Peyer's patch (tissue), 4 donors: ENCODE measurements around the gene FAM117A. TPM values are rescaled to one million over a fixed set of nuclear protein-coding genes. Genes with fewer than 3 reads are reported as not detected.
"Not testable (repeated sequence)": the region's sequence is repeated elsewhere in the genome, so short reads cannot be mapped to it uniquely, and the experiment has no call there.

Experiments used
- DNase-seq, 3 donors: peaks; one replicate each; pipeline ENCODE4 v3.0.0-alpha.2; 2017 to 2019
- H3K27ac ChIP-seq, 4 donors: fragments of 200-600 bp; sonication (generic); one replicate each; pipeline ENCODE4 v1.5.1; 2016 to 2019
- H3K27me3 ChIP-seq, 2 donors: fragments of 200-600 bp; sonication (generic); one replicate each; pipeline ENCODE4 v1.5.1; 2019
- H3K36me3 ChIP-seq, 3 donors: fragments of 200-600 bp; sonication (generic); one replicate each; pipeline ENCODE4 v1.5.1; 2016 to 2019
- H3K4me1 ChIP-seq, 4 donors: fragments of 200-600 bp; sonication (generic); one replicate each; pipeline ENCODE4 v1.5.1; 2016 to 2019
- H3K4me3 ChIP-seq, 4 donors: fragments of 200-600 bp; sonication (generic); 1 replicate in 3 of 4; 2 replicates in 1 of 4; pipeline ENCODE4 v1.5.1; 2016 to 2019; ENCODE audit warnings: mild to moderate bottlenecking in 1 of 4
- H3K9me3 ChIP-seq, 4 donors: fragments of 200-600 bp; sonication (generic); one replicate each; pipeline ENCODE4 v1.5.1; 2016 to 2019; ENCODE audit warnings: mild to moderate bottlenecking in 1 of 4
- POLR2A ChIP-seq, 2 donors: fragments of 450-650 bp; IDR thresholded peaks; one replicate each; pipeline ENCODE4 v1.5.1; 2017; ENCODE audit warnings: antibody characterized with exemption in 2 of 2, mild to moderate bottlenecking in 2 of 2, moderate library complexity in 2 of 2
- total RNA-seq, 4 donors: library from RNA; depleted of rRNA; stranded (reverse); fragments of >200 nt; gene quantifications; one replicate each; pipeline ENCODE4 v1.1.0, GENCODE V29; 2016
- TF ChIP-seq, protein P1 (sequence below), 6 experiments: fragments of 450-650 bp in 4 of 6; fragments of 200-600 bp in 2 of 6; sonication (generic) in 1 of 6; IDR thresholded peaks; one replicate each; pipeline ENCODE4 v1.5.1; 2017 to 2019; ENCODE audit warnings: antibody characterized with exemption in 6 of 6, mild to moderate bottlenecking in 3 of 6, moderate library complexity in 1 of 6

FAM117A gene
- total RNA-seq, 4 donors from 2014 or later, result 6.5 to 16.5 (median 9.4) TPM

DNA sequence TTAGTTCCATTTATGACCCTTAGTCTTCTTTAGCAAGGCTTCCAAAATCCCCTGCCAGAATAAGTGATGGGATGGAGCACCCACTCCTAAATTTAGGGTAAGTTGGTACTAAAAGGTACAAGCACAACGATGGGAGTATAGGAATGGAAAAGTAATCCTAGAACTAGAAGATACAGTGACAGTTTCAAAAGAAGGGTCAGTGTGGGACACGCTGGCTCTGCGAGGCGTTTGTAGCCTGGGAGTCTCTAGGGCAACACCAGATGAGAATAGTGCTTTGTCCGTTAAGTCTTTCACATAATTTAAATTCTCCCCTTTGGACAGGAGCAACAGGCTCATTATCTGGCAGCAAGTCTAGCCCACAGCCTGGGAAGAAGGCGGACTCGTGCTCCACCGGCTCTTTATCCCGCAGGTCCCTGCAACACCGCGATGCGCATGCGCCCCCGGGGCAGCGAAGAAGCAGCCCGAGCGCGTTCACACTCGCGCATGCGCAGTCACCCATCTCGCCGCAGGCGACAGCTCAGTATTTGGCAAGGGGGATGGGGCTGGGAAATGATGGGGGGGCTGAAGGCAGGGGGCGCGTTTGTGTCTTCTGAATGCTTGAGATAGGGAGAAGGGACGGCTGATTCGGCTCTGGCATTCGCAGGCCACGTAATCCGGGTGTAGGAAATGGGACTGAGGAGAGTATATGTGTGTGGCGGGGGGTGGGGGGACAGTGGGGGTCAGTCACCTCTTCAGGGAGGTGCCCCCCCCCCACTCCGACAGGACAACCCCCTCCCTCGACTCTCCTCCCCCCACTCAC, 86.6 kb downstream of the FAM117A start:
- TF ChIP-seq, protein P1, sequence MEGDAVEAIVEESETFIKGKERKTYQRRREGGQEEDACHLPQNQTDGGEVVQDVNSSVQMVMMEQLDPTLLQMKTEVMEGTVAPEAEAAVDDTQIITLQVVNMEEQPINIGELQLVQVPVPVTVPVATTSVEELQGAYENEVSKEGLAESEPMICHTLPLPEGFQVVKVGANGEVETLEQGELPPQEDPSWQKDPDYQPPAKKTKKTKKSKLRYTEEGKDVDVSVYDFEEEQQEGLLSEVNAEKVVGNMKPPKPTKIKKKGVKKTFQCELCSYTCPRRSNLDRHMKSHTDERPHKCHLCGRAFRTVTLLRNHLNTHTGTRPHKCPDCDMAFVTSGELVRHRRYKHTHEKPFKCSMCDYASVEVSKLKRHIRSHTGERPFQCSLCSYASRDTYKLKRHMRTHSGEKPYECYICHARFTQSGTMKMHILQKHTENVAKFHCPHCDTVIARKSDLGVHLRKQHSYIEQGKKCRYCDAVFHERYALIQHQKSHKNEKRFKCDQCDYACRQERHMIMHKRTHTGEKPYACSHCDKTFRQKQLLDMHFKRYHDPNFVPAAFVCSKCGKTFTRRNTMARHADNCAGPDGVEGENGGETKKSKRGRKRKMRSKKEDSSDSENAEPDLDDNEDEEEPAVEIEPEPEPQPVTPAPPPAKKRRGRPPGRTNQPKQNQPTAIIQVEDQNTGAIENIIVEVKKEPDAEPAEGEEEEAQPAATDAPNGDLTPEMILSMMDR (IDR thresholded peaks at IDR 0.05), result no peak
- no peak for TF ChIP-seq POLR2A (IDR thresholded peaks at IDR 0.05)
- peaks cover 0 to 38% (median 12%) of the 10 kb centered on the region in 4 donors for H3K4me1 ChIP-seq
- DNase-seq, result peak; percentile 94 to 98 (median 97)
- peak overlapping the region; percentile 88 to 100 (median 98) for H3K27ac ChIP-seq
- H3K9me3 ChIP-seq, result no peaks in the 10 kb centered on the region
- peaks cover 0 to 14% (median 0%) of the 10 kb centered on the region in 3 donors for H3K36me3 ChIP-seq
- peak overlapping the region; percentile 50 to 90 (median 70) for H3K4me3 ChIP-seq
- no peaks in the 10 kb centered on the region for H3K27me3 ChIP-seq

DNA sequence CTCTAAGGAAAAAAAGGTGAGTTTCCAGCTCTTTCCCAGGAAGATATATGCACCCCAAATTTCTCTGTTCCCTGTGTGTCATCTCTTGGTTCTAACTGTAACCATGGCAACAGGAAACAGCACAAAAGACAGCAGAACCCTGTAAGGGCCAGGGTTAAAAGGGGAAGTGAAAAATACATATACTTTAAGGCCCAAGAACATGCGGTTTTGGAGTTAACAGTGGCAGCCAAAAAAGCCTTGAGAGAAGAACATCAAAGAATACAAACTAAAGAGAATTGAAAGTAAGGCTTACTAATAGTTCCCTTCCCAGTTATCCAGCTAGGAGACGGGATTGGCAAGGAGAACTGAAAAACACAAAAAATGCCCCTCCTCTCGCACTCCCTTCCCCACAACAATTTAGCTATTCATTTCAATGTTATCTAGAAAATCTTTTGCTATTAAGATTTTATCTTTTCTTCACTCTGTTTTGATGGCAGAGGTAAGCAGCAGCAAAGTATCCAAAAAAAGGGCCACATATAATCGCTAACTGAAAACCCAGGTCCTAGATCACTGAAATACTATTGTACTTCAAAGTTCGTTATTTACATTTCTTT, 87.6 kb downstream of the FAM117A start:
- DNase-seq, result peak in 1 of 3 donors; percentile 54
- Histone ChIP-seq H3K36me3 (peaks cover 0 to 14% (median 0%) of the 10 kb centered on the region in 3 donors), H3K4me3 (peak overlapping the region; percentile 50 to 90 (median 70)), H3K27me3 (no peaks in the 10 kb centered on the region), H3K9me3 (no peaks in the 10 kb centered on the region), H3K27ac (peak overlapping the region; percentile 88 to 100 (median 98)), H3K4me1 (peaks cover 0 to 38% (median 13%) of the 10 kb centered on the region in 4 donors)
- TF ChIP-seq, protein P1 (IDR thresholded peaks at IDR 0.05), result no peak
- TF ChIP-seq POLR2A (IDR thresholded peaks at IDR 0.05), result no peak

DNA sequence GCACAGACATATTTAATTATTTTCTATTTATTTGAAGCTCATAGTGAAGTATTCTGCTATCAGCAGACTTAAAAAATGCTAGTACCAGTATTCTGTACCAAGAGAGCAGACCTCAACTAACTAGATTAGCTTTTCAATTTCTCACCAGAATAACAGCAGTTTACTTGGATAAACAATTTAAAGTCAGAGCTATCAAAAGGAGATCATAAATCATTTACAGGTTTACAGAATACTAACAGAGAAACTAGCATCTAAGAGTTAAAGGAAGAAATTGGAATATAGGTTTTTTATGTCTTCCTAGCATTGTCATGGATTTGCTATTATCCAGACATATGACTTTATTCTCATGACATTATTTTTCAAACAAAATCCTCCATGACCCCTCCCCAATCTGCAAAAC, 89.4 kb downstream of the FAM117A start:
- no peak overlapping the region for H3K4me3 ChIP-seq
- no peaks in the 10 kb centered on the region for H3K27me3 ChIP-seq
- H3K9me3 ChIP-seq, result no peaks in the 10 kb centered on the region
- H3K4me1 ChIP-seq, result peaks cover 0 to 42% (median 13%) of the 10 kb centered on the region in 4 donors
- no peak for DNase-seq
- peaks cover 0 to 14% (median 0%) of the 10 kb centered on the region in 3 donors for H3K36me3 ChIP-seq
- H3K27ac ChIP-seq, result no peak overlapping the region
- TF ChIP-seq, protein P1 (IDR thresholded peaks at IDR 0.05), result no peak
- TF ChIP-seq POLR2A (IDR thresholded peaks at IDR 0.05), result no peak

DNA sequence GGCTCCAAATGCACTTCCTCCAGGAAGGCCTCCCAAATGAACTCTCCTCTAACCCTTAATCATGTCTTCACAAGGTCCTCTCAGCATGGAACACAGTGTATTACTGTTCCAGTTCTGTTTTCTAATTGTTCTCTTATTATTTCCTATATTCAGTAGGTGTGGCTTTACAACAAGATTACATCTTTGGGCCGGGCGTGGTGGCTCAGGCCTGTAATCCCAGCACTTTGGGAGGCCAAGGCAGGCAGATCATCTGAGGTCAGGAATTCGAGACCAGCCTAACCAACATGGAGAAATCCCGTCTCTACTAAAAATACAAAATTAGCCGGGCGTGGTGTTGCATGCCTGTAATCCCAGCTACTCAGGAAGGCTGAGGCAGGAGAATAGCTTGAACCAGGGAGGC, 90.3 kb downstream of the FAM117A start:
- peaks cover 0 to 14% (median 0%) of the 10 kb centered on the region in 3 donors for H3K36me3 ChIP-seq
- H3K4me3 ChIP-seq, H3K9me3 ChIP-seq, H3K27me3 ChIP-seq, DNase-seq, H3K27ac ChIP-seq: not testable (repeated sequence)
- H3K4me1 ChIP-seq, result peaks cover 0 to 42% (median 13%) of the 10 kb centered on the region in 4 donors

DNA sequence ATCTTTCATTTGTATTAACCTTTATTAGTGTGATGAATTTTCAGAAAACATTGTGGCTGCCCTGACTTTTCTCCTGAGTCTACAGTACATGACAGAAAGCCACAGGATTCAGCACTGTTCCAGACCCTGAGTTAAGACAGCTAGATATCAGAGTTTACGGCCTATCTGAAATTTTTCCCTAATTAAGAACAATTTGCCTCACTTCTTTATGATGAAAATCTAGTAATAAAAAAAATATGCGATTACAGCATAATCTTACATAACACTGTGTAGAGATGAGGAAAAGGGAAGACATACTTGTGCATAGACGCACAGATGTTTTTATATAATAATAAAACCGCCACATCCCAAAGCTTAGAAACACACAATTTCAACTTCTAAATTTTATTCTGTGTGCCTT, 93.3 kb downstream of the FAM117A start:
- peaks cover 0 to 28% (median 6%) of the 10 kb centered on the region in 4 donors for H3K4me1 ChIP-seq
- H3K4me3 ChIP-seq, result no peak overlapping the region
- no peak for TF ChIP-seq POLR2A (IDR thresholded peaks at IDR 0.05)
- TF ChIP-seq, protein P1 (IDR thresholded peaks at IDR 0.05), result no peak
- peaks cover 0 to 16% (median 0%) of the 10 kb centered on the region in 3 donors for H3K36me3 ChIP-seq
- no peak for DNase-seq
- H3K9me3 ChIP-seq, result no peaks in the 10 kb centered on the region
- no peak overlapping the region for H3K27ac ChIP-seq
- H3K27me3 ChIP-seq, result no peaks in the 10 kb centered on the region

DNA sequence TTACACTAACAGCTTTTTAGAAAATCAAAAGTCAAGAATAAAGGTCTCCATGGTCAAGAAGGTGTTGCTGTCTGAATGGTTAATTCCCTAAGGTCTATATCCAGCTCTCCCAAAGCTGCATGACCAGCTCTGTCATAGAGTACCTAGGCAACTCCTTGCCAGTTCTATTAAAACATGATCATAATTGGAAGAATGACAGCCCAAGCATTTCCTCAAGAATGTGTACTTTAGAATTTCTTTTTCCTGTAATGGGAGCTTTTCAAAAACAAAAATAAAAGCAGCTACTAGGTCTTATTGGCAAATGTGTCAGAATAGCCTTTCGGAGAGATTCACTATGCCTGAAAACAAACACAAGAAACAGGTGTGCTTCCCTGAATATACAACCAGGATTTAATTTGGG, 93.9 kb downstream of the FAM117A start:
- Histone ChIP-seq H3K9me3 (no peaks in the 10 kb centered on the region), H3K4me1 (peaks cover 0 to 21% (median 4%) of the 10 kb centered on the region in 4 donors), H3K27me3 (no peaks in the 10 kb centered on the region), H3K4me3 (no peak overlapping the region), H3K36me3 (peaks cover 0 to 9% (median 0%) of the 10 kb centered on the region in 3 donors), H3K27ac (no peak overlapping the region)
- TF ChIP-seq POLR2A (IDR thresholded peaks at IDR 0.05), result no peak
- TF ChIP-seq, protein P1 (IDR thresholded peaks at IDR 0.05), result no peak
- DNase-seq, result no peak
